Kidney (tissue), 22 donors: Measurements from ENCODE around the gene C3AR1. TPM values are rescaled to one million over a fixed set of nuclear protein-coding genes. Genes with fewer than 3 reads are reported as not detected.
"Not testable (repeated sequence)": the region's sequence is repeated elsewhere in the genome, so short reads cannot be mapped to it uniquely, and the experiment has no call there.

Experiments used
- DNase-seq, 5 donors: peaks; one replicate each; pipeline ENCODE4 v3.0.0-alpha.2; 2013 to 2020
- FAIRE-seq: peaks from 2 replicates; lab custom pipeline; 2012; peaks lifted over from hg19 to GRCh38; lab: Jason Lieb, UNC
- H3K27ac ChIP-seq, 2 donors: one replicate each; pipeline ENCODE4 v1.7.0; 2013; ENCODE audit warnings: low read depth in 2 of 2, low read length in 2 of 2, inconsistent platforms in 1 of 2
- H3K27me3 ChIP-seq: one replicate; pipeline ENCODE4 v1.7.1; 2013; ENCODE audit warnings: low read length, inconsistent platforms; ENCODE audit not compliant: control insufficient read depth, insufficient read depth
- H3K36me3 ChIP-seq, 3 donors: one replicate each; pipeline versions ENCODE4 v1.7.0 to v1.7.1; 2013; ENCODE audit warnings: low read length in 3 of 3, control low read depth in 1 of 3, inconsistent platforms in 1 of 3; ENCODE audit not compliant: insufficient read depth in 3 of 3, control insufficient read depth in 2 of 3
- H3K4me1 ChIP-seq, 3 donors: one replicate each; pipeline versions ENCODE4 v1.7.0 to v1.7.1; 2013; ENCODE audit warnings: low read length in 3 of 3, inconsistent platforms in 1 of 3, low read depth in 1 of 3; ENCODE audit not compliant: control insufficient read depth in 2 of 3, insufficient read depth in 2 of 3
- H3K4me3 ChIP-seq, 3 donors: one replicate each; pipeline versions ENCODE4 v1.7.0 to v1.8.1; 2013; ENCODE audit warnings: low read length in 3 of 3, control low read depth in 1 of 3, inconsistent platforms in 1 of 3
- H3K9ac ChIP-seq, 3 donors: one replicate each; pipeline versions ENCODE4 v1.7.0 to v1.7.1; 2013; ENCODE audit warnings: low read length in 3 of 3, control low read depth in 1 of 3, inconsistent platforms in 1 of 3
- H3K9me3 ChIP-seq, 3 donors: one replicate each; pipeline versions ENCODE4 v1.7.0 to v1.7.1; 2013; ENCODE audit warnings: low read length in 3 of 3, control low read depth in 1 of 3, inconsistent platforms in 1 of 3; ENCODE audit not compliant: control insufficient read depth in 2 of 3, insufficient read depth in 1 of 3
- CTCF ChIP-seq: IDR thresholded peaks from 3 replicates; pipeline ENCODE4 v1.5.1; 2012; ENCODE audit warnings: mild to moderate bottlenecking, moderate library complexity, borderline replicate concordance; ENCODE audit not compliant: insufficient read depth; ENCODE audit errors: extremely low read depth
- intact Hi-C: fragments of 100-400 bp; cut with DNase I; formaldehyde crosslinking; loops from one replicate; pipeline ENCODE4 v1.11.1; 2022
- long read RNA-seq, 10 donors: library from polyadenylated mRNA in 1 of 10; unstranded in 1 of 10; transcript quantifications; one replicate each; pipeline ENCODE4 v2.0.0 and lab custom pipeline, GENCODE V29; 2021 to 2026
- polyA plus RNA-seq: library from polyadenylated mRNA; stranded (reverse); fragments of 350-450 nt; fragmentation: Illumina TruSeq; extraction: RNeasy Lipid Tissue Mini Kit (QIAGEN cat#74804); gene quantifications from one replicate; pipeline ENCODE4 v1.2.3, GENCODE V29; 2014; ENCODE audit warnings: low read depth, low replicate concordance; ENCODE audit not compliant: insufficient read depth
- total RNA-seq: library from RNA; stranded (reverse); fragmentation: NEBNext Ultra II Directional; extraction: Animal tissue kit (Norgen Biotek cat#: 25700); gene quantifications from one replicate; pipeline ENCODE4 v1.2.1, GENCODE V29; 2021
- donor health status: control.
- donor health status: control.
- donor health status: control.
- donor health status: control.
- donor health status: control.
- donor health status: DM: yes; HTN: yes; CAD: no.
- donor health status: Normal renal cell carcinoma (clear cell type).

C3AR1 gene
- total RNA-seq (17.7 TPM), polyA plus RNA-seq (2.9 TPM)
- long read RNA-seq, donor 1: 0 reads
- long read RNA-seq, donor 2, partial matches to known transcripts: 0 of 1 reads
- long read RNA-seq, donor 2, other reads (novel, unspliced or antisense): 0 of 1 reads
- long read RNA-seq, donor 3, partial matches to known transcripts: 0 of 3 reads
- long read RNA-seq, donor 3, other reads (novel, unspliced or antisense): 0 of 3 reads
- long read RNA-seq, donor 4: 0 reads
- long read RNA-seq, donor 5, partial matches to known transcripts: 0 of 1 reads
- long read RNA-seq, donor 5, other reads (novel, unspliced or antisense): 0 of 1 reads
- long read RNA-seq, donor 6, partial matches to known transcripts: 0 of 3 reads
- long read RNA-seq, donor 6, other reads (novel, unspliced or antisense): 0 of 3 reads
- long read RNA-seq, donor 7, transcript C3AR1-201 (2 exons, 2,088 nt): major isoform, 5 of 5 reads
- long read RNA-seq, donor 7, partial matches to known transcripts: 0 of 5 reads
- long read RNA-seq, donor 7, other reads (novel, unspliced or antisense): 0 of 5 reads
- long read RNA-seq, donor 8: 0 reads
- long read RNA-seq, donor 9, partial matches to known transcripts: 0 of 1 reads
- long read RNA-seq, donor 9, other reads (novel, unspliced or antisense): 0 of 1 reads
- long read RNA-seq, donor 10: 0 reads

GRCh38 chr12:8065991-8066594 lies at the start of gene C3AR1:
Gene C3AR1, minus strand, starts transcription at chr12:8066359. Its CDS starts 6,174 bp downstream, at chr12:8060185.
- FAIRE-seq (no peak), DNase-seq (peak in 1 of 5 donors; percentile 16)
- no peaks in the 10 kb centered on the region for H3K9me3 ChIP-seq
- H3K4me3 ChIP-seq: no peak within 1 kb of the TSS
- TF ChIP-seq CTCF: no peak
- intact Hi-C loops: no loop called here
- no peak within 1 kb of the TSS for H3K9ac ChIP-seq
- H3K27ac ChIP-seq: no peak within 1 kb of the TSS
- H3K27me3 ChIP-seq: no peaks in the 10 kb centered on the region
- H3K4me1 ChIP-seq: no peaks in the 10 kb centered on the region
- H3K36me3 ChIP-seq: no peaks in the 10 kb centered on the region

DNA sequence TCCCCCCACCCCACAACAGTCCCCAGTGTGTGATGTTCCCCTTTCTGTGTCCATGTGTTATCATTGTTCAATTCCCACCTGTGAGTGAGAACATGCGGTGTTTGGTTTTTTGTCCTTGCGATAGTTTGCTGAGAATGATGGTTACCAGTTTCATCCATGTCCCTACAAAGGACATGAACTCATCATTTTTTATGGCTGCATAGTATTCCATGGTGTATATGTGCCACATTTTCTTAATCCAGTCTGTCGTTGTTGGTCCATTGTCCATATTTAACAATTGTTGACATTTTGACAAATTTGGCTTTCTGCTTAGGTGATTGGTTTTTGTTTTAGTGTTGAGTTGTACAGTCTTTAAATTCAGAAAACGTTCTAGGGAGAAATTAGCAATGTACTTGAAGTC lies 47.0 kb upstream of the C3AR1 start:
- DNase-seq, H3K9ac ChIP-seq, intact Hi-C loops, H3K4me1 ChIP-seq, H3K36me3 ChIP-seq, FAIRE-seq, H3K27me3 ChIP-seq, H3K9me3 ChIP-seq, H3K27ac ChIP-seq, H3K4me3 ChIP-seq: not testable (repeated sequence)

DNA sequence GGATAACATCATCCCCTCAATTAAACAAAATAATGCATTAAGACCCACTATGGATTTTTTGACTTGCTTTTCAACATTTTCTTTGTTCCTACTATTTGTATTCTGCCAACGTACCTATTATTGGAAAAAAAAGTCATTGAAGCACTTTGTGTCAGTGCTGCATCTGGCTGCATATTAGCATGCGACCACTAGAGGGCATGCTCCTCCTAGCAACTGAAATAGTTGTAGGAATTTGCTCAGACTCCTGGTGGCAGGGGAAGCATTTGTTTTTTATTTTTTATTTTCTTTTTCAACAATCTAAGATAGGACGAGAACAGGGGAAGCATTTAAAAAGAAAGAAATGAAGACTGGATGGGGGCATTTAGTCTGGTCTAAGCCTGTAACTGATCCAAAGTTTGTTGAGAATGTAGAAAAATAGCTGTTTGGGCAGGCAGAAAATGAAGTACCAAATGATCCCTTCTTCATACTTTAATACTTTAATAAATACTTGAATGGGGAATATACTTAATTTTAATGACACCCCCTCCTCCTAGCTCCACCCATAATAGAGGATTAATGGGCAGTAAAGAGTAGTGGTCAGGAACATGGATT lies 42.7 kb upstream of the C3AR1 start:
- H3K27ac ChIP-seq: no peak overlapping the region
- intact Hi-C loops: no loop called here
- peaks cover 0 to 4% (median 0%) of the 10 kb centered on the region in 3 donors for H3K9me3 ChIP-seq
- DNase-seq: peak; percentile 75 to 89 (median 78)
- no peak overlapping the region for H3K9ac ChIP-seq
- no peaks in the 10 kb centered on the region for H3K36me3 ChIP-seq
- no peak overlapping the region for H3K4me3 ChIP-seq
- peak; percentile 97 for TF ChIP-seq CTCF
- FAIRE-seq: peak; percentile 92
- no peaks in the 10 kb centered on the region for H3K27me3 ChIP-seq
- H3K4me1 ChIP-seq: no peaks in the 10 kb centered on the region
